Epithelial cell of prostate (primary cell): ENCODE results near the gene TMCC3.
"Not testable (repeated sequence)": the region's sequence is repeated elsewhere in the genome, so short reads cannot be mapped to it uniquely, and the experiment has no call there.

Source experiments
- DNase-seq: peaks from one replicate; pipeline ENCODE4 v3.0.0-alpha.2; 2011; ENCODE audit warnings: low read depth, low spot score
- H3K27ac ChIP-seq: fragments of 450-650 bp; 2 replicates; pipeline ENCODE4 v1.5.1; 2017; ENCODE audit warnings: mild to moderate bottlenecking

The TMCC3 gene

DNA sequence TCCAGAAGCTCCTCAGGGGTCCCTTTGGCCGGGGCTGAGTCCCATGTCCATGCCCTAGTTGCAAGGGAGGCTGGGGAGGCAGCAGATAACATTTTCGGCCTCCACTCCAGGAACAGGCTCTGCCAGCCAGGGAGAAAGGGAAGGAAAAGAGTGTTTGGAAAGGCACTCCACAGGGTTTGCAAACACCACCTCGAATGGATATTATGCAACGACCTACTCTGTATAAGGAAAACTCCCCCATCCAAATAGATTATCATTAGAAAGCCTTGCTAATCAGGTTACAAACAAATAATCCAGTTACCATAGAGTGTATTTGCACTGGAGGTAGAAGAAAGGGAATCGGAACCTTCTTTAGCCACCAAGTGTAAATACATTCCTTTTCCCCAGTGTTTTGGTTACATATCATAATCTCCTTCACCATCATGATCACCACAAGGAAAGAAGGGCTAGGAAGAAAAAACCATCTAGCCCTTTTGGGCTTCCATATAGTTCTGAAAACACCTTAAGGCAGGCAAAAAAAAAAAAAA lies 40.4 kb downstream of the TMCC3 start:
- no peak overlapping the region for H3K27ac ChIP-seq
- no peak for DNase-seq

DNA sequence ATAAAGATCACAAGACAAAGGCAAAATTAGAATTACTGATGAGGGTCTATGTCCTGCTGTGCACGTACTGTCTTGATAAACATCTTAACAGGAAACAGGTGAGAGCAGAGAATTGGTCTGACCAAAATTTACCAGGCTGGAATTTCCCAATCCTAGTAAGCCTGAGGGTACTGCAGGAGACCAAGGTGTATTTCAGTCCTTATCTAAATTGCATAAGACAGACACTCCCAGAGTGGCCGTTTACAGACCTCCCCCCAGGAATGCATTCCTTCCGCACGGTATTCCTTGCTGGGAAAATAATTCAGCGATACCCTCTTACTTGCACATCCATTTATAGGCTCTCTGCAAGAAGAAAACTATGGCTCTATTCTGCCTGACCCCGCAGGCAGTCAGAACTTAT lies 43.5 kb downstream of the TMCC3 start:
- not testable (repeated sequence) for DNase-seq, H3K27ac ChIP-seq

DNA sequence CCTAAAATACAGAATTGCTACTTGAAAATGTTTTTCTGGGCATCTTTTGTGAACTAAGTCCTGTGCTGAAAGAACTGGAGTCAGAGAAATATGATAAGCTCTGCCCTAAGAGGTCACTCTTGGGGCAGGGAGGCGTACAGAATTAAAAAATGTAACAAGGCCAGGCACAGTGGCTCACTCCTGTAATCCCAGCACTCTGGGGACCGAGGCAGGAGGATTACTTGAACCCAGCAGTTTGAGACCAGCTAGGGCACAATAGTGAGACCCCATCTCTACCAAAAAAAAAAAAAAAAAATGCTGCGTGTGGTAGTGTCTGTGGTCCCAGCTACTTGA lies 46.0 kb downstream of the TMCC3 start:
- no peak for DNase-seq
- no peak overlapping the region for H3K27ac ChIP-seq

DNA sequence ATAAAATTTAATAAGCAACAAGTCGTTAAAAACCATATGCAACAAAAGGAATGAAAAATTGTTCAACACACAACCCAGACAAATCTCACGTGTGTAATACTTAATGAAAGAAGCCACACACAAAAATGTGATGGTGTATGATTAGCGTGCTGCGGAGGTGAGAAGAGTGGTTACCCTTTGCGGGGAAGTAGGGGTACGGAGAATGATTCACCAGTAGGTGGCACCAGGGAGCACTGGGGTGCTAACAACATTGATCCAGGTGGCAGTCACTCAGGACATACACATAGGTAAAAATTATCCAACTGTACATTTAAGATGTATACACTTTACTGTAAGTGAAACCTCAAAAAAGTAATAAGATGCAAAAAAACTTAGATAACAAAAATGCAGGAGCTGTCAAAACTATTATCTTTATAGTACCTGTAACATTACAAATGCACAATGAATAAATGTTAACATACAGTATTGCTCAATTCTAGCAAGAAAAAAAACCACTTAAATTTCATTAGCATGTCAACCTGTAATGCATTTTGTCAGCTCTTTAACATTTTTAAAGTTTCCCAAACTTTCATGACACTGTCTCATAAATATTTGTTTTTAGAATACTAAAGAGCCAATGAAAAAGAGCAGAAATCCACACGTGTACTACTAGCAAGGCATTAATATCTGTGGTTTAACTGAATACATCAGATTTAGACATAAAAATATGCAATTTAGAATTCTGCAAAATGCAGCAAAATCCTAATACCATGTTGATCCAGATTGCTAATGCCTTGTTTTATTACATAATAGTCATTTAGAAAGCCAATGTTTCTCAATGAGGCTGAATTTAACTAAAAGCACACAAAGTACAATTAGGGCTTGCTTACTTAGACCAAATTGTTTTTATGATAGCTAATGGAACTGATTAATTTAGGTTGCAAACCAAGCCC lies 46.7 kb downstream of the TMCC3 start:
- no peak overlapping the region for H3K27ac ChIP-seq
- no peak for DNase-seq

DNA sequence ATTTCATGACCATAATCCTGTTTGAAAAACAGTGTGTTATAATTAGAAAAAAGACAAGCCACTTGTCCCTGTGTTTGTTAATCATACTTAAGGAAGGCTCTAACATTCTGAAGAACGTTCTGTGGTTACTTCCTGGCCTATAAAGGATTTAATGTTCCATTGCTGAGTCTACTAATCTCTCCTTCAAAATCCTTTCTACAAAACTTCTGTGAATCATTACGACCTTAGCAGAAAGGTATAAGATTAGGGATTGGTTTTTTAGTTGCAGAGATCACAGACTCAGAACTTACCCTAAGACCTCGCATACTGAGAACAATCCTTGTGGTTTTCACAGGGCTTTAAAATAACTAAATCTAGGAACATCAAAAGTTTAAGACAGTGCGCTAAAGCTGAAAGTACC lies 48.3 kb downstream of the TMCC3 start:
- peak overlapping the region; percentile 20 for H3K27ac ChIP-seq
- DNase-seq, result no peak

DNA sequence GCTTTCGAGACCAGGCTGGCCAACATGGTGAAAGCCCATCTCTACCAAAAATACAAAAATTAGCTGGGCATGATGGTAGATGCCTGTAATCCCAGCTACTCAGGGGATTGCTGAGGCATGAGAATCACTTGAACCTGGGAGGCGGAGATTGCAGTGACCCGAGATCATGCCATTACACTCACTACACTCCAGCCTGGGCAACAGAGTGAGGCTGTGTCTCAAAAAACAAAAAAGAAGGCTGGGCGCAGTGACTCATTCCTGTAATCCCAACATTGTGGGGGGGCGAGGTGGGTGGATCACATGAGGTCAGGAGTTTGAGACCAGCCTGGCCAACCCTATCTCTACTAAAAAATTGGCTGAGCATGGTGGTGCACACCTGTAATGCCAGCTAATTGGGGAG lies 49.0 kb downstream of the TMCC3 start:
- DNase-seq, result not testable (repeated sequence)
- peak overlapping the region; percentile 20 for H3K27ac ChIP-seq

DNA sequence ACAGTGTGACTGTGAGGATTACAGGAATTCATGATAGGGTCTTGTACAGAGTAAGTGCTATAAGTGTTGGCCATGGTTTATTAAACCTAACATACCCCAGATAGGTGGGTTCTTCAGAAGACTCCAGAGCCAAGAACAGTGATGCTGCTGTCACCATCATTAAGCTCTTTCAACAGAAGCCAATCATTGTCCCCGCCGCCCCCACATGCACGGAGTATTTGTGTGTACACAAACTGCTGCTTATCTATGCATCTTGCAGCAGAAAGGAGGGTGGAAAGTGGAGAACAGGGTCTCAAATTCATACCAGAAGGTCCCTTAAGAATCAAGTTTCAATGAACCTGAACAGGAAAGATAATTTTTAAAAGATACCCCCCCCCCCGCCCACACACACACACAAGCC lies 51.2 kb downstream of the TMCC3 start:
- no peak overlapping the region for H3K27ac ChIP-seq
- DNase-seq, result no peak

DNA sequence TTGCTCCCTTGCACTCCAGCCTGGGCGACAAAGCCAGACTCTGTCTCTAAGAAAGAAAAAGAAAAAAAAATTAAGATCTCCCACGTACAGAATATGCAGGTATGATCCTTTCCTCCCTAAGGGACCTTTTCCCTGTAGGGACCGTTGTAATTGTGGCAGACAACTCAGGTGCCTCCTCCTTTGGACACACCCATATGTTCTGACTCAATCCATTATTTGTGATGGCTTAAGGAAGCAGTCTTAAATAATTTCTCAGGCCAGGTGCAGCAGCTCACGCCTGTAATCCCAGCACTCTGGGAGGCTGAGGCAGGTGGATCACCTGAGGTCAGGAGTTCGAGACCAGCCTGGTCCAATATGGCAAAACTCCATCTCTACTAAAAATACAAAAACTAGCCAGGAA lies 53.1 kb downstream of the TMCC3 start:
- DNase-seq, result peak; percentile 52
- H3K27ac ChIP-seq, result peak overlapping the region; percentile 21

DNA sequence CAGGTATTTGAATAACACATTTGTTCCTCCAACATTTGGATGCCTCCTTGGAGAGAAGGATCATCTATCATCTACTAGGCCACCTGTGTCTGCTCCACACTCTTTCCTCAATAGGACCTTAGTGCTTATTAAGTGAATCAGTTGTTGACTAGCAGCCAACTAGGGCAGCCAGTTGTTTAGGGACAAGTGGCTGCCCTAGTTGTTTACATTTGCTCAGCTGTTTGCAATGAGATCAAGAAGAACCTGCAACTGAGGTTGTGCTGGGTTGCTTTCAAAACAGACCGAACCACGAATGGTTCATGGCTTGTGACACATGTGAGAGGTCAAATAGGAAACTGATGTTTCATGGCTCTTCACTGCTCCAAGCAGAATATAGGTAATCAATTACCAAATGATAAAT lies 53.8 kb downstream of the TMCC3 start:
- H3K27ac ChIP-seq, result peak overlapping the region; percentile 21
- DNase-seq, result peak; percentile 64

DNA sequence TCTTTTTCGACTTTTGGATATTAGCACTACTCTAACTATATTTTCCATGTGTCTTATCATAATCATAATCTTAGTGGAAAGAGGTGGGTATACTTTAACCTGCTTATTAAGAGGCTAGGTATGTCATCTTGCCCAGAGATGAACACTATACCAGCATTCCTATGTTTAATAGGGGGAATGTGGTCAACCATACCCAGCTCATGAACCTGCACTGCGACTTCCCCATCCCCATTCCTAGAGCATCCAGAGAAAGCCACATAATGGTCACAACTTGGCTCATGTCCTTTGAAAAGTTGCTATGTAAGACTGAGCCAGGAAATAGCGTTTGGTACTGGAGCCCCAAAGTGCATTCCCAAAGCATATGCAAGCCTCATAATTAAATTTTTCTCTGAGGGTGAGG lies 55.2 kb downstream of the TMCC3 start:
- H3K27ac ChIP-seq, result no peak overlapping the region
- DNase-seq, result no peak

DNA sequence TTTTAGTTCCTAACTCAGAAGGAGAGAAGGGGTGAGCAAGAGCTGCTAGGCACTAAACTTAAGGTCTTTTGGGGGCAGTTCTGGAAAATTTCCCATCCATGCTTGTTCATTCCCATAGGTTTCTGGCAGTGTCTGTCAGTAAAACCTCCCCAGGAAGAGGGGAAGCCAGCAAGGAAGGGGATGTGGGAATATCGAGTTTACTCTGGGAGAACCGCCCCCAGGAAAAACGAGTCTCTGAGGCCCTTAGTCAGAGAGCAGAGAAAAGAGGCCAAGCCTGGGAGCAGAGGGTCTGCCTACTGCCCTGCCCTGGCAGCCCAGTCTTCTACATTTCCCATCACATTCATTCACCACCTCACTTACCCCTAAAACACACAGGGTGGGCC lies 55.9 kb downstream of the TMCC3 start:
- H3K27ac ChIP-seq, result no peak overlapping the region
- DNase-seq, result no peak

DNA sequence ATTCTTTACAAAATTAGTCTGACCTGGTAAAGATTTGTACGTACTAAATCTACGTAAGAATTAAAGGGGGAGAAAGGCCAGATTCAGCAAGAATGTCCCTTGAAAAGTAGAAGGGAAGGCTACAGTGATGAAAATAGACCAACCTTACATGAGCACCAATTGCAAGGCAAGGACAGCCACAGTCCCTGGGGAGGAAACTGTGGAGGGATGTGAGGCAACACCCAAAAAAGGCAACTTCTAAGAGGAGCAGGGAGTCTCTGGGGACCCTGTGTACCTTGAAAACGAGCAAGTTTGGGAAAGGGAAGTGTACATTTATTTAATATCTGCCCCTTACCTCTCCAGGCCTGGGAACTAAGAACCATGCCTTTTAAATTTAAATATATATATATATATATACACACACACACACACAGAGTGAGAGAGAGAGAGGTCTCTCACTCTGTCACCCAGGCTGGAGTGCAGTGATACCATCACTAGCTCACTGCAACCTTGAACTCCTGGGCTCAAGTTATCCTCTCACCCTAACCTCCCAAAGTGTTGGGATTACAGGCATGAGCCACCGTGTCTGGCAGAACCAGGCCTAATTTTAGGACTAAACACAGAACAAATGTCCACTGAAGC lies 56.4 kb downstream of the TMCC3 start:
- no peak overlapping the region for H3K27ac ChIP-seq
- no peak for DNase-seq

DNA sequence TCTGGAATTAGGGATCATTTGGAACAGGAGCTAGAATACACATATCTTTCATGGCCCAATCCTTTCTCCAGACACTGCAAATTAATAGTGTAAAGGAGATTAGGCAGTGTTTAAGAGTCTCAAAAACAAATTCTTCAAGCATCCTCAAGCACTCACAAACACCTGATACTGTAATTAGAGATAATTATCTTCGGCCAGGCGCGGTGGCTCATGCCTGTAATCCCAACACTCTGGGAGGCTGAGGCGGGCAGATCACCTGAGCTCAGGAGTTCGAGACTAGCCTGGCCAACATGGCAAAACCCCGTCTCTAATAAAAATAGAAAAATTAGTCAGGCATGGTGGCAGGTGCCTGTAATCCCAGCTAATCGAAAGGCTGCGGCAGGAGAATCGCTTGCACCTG lies 57.6 kb downstream of the TMCC3 start:
- not testable (repeated sequence) for DNase-seq

DNA sequence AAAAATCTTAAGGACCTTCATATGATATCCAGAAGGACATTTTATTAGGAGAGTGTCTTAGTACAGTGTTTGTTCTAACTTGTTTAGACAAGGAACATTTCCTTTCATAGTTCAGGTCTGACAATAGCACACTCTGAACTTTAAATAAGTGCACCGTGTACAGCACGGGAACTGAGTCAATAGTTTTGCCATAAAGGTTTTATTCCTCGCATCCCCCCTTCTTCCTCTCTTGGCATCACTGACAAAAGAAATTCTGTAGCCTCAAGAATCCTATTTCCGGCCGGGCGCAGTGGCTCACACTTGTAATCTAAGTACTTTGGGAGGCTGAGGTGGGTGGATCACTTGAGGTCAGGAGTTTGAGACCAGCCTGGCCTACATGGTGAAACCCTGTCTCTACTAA lies 58.3 kb downstream of the TMCC3 start:
- peak overlapping the region; percentile 72 for H3K27ac ChIP-seq
- DNase-seq, result no peak

More for the DNA sequence above, 57.6 kb downstream of the TMCC3 start:
- peak overlapping the region; percentile 72 for H3K27ac ChIP-seq

DNA sequence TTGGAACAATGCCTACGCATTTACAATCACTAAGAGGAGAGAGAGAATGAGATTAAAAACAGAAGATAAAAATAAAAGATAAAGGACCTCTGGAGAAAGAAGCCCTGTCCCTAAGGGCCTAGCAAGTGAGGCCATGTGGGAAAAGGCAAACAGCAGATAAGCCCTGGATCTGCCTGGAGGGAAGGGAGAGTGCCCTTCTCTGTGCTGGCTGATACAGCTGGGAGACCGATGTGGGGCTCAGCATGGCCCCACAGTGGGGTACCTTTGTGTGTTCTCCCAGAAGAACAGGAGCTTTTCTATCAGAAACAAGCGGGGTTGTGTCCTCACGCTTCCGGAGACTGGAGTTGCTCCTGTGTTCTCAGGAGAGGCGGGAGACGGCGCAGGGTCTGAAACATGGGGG lies 59.9 kb downstream of the TMCC3 start:
- peak overlapping the region; percentile 72 for H3K27ac ChIP-seq

DNA sequence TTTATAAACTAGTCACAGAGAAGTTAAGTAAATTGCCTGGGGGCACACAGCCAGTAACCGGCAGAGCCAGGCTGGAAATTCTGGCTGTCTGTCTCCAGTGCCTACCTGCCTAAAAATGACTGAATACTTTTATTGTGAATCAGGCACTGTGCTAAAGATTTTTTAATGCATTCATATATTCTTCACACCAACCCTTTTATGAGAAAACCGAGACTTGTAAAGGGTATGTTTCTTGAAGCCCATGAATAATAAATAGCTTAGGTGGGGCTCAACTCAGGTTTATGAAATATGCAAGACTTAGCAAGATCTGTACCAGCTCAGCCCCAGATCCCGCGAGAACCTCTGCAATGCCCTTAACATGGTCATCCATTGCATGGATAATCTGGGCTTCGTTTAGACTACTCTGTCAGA lies 60.8 kb downstream of the TMCC3 start:
- H3K27ac ChIP-seq, result peak overlapping the region; percentile 72
- peak; percentile 58 for DNase-seq

More for the DNA sequence above, 59.9 kb downstream of the TMCC3 start:
- DNase-seq, result no peak

DNA sequence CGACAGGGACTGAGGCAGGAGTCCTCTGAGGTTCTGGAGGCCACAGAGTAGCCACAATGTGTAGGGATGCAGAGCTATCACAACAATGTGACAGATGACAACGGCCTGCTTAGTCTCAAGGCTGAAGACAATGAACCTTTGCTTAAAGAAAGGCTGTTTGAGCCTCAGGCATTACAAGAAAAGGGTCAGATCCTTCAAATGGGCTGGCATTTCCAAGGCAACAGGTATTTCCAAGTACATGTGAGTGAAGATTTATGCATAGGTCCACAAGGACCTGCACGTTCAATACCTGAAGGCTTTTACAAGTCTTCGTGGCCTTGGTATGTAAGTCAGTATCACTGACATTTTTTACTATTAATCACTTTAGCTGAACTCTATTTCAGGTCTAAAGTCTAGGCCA lies 62.0 kb downstream of the TMCC3 start:
- H3K27ac ChIP-seq, result no peak overlapping the region
- no peak for DNase-seq

DNA sequence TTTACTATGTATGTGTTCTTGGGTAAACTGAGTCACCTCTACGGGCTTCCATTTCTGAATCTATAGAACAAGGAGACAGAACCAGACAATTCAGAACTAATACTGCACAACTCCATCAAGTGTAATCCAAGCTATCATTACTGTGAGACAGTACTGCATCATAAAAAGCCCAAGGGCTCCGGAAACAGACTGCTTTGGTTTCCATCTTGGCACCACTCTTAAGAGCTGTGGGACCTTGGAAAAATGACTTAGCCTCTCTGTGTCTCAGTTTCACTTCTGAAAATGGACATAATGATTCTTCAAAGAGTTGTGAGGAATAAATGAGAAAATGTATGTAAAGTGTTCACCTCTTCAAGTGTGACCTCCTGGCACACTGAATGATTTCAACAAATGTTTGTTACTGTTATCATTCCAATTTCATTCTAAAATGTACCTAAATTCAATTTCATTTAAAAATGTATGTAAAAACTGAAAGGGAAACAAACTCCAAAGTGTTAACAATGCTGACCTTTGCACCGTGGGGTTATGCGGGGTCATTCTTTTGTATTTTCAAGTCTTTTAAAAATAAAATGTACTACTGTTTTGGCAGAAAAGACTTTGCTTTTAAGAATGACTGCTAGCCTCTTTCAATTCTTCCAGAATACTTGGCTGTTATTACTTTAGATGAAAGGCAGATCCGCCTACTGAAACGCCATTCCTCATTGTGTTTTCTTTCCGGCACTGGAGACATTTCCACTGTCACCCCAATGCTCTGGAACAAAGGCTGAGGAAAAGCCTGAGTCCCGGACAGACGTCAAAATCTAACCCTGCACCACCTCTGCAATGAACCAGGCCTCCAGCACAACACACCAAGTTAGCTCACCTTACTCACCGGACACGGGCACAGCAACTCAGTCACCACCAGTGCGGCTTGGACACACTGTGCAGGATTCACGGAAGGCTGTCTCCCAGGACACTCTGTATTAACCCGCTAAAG lies 62.8 kb downstream of the TMCC3 start:
- DNase-seq, result no peak
- peak overlapping the region; percentile 6 for H3K27ac ChIP-seq

DNA sequence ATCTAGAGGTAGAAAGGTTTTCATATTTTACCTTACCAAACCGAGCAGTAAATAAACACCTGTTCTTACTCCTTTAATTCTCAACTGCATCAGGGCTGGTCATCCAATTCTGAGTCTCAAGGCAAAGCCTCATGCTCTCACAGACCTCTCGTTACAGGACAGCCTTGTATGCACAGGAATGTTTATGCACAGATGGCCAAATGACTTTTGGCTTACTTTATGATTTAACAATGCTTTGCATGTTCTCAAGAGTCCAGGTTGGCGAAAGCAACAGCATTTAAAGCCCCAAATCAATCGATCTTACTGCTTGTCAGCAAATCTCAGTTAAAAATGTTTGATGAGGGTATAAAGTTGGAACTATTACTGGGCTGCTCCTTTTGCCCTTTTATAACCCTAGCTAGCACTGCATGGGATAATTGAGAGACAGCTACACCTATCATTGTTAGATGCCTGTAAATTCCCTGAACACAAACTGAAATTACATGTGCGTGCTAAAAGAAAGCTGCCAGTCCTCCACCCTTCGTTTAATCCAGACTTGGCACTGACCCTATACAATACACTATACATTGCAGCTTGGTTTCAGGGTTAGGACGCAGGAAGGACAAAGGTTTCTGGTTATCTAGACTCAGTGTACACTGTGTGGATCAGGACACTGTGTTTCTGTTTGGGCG lies 63.6 kb downstream of the TMCC3 start:
- H3K27ac ChIP-seq, result peak overlapping the region; percentile 6
- DNase-seq, result no peak

DNA sequence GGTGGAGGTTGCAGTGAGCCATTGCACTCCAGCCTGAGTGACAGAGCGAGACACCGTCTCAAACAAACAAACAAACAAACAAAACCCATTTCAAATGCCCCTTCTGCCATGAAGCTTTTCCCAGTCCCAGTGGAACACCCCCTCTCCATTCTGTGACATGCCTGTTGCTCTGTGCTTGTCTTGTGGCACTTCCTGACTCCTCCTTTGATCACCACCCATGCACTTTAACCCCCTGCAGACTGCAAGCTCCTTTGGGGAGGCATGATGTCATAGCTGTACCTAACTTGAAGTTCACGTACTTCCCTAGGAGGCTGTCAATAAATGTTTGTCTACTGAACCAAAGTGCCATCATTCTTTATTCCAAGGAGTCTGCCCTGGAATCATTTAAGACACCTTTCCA lies 64.7 kb downstream of the TMCC3 start:
- DNase-seq, result no peak
- no peak overlapping the region for H3K27ac ChIP-seq
